Neutrophil (primary cell): ENCODE results near the gene ACVR2B.
A peak's percentile ranks its signal among the peaks of the same experiment; 100 is the strongest.

Experiments used
- H3K27ac ChIP-seq: fragments of 200-600 bp; sonication (generic); 2 replicates; pipeline ENCODE4 v1.5.1; 2016; ENCODE audit warnings: mild to moderate bottlenecking, moderate library complexity
- H3K27me3 ChIP-seq: fragments of 200-600 bp; sonication (generic); 2 replicates; pipeline ENCODE4 v1.6.0; 2016; ENCODE audit warnings: mild to moderate bottlenecking
- H3K36me3 ChIP-seq: fragments of 200-600 bp; sonication (generic); 2 replicates; pipeline ENCODE4 v1.5.1; 2017
- H3K4me1 ChIP-seq, 2 experiments: fragments of 200-600 bp in 1 of 2; sonication (generic) in 1 of 2; 1 replicate in 1 of 2; 2 replicates in 1 of 2; pipeline versions ENCODE4 v1.5.1 to v1.6.1; 2013 to 2016; ENCODE audit warnings: low read depth in 1 of 2, low read length in 1 of 2, mild to moderate bottlenecking in 1 of 2, moderate library complexity in 1 of 2; ENCODE audit not compliant: control insufficient read depth in 1 of 2, insufficient read depth in 1 of 2
- H3K4me3 ChIP-seq, 2 experiments: fragments of 200-600 bp in 1 of 2; sonication (generic) in 1 of 2; 1 replicate in 1 of 2; 2 replicates in 1 of 2; pipeline ENCODE4 v1.5.1; 2013 to 2016; ENCODE audit warnings: low read depth in 1 of 2, low read length in 1 of 2, mild to moderate bottlenecking in 1 of 2, moderate library complexity in 1 of 2
- H3K9me3 ChIP-seq: fragments of 200-600 bp; sonication (generic); 2 replicates; pipeline ENCODE4 v1.5.1; 2016
- TF ChIP-seq, protein P1 (sequence below): fragments of 200-600 bp; sonication (generic); IDR thresholded peaks from 2 replicates; pipeline ENCODE4 v1.5.1; 2016; ENCODE audit warnings: antibody characterized with exemption

Gene ACVR2B

DNA sequence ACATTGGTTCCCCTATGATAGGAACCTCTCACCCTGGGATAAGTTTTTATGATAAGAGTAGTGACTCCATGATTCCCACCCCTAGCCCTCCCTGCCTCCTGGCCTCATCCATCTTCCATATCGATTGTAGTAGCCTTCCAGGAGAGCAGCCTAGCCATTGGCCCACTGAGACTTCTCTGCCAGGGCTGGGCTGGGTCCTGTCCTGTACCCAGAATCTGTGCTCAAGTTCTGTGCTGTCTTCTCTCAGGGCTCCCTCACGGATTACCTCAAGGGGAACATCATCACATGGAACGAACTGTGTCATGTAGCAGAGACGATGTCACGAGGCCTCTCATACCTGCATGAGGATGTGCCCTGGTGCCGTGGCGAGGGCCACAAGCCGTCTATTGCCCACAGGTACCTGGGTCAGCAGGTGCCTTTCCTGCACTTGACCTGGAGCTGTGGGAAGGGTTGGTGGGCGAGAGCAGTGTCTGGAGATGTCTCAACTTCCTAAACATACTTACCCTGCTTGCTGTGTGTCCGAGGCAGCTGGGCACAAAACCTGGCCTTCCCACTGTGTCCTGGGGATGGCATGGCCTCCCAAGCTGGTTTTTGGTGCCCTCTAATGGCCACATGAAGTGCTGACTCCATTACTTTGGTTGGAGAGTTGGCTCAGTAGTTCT lies 25.9 kb downstream of the ACVR2B start:
- no peaks in the 10 kb centered on the region for H3K9me3 ChIP-seq
- TF ChIP-seq, protein P1, sequence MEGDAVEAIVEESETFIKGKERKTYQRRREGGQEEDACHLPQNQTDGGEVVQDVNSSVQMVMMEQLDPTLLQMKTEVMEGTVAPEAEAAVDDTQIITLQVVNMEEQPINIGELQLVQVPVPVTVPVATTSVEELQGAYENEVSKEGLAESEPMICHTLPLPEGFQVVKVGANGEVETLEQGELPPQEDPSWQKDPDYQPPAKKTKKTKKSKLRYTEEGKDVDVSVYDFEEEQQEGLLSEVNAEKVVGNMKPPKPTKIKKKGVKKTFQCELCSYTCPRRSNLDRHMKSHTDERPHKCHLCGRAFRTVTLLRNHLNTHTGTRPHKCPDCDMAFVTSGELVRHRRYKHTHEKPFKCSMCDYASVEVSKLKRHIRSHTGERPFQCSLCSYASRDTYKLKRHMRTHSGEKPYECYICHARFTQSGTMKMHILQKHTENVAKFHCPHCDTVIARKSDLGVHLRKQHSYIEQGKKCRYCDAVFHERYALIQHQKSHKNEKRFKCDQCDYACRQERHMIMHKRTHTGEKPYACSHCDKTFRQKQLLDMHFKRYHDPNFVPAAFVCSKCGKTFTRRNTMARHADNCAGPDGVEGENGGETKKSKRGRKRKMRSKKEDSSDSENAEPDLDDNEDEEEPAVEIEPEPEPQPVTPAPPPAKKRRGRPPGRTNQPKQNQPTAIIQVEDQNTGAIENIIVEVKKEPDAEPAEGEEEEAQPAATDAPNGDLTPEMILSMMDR, result no peak
- H3K36me3 ChIP-seq, result no peaks in the 10 kb centered on the region

GRCh38 chr3:38480093-38480445 lies 26.4 kb downstream of the ACVR2B start:
- no peaks in the 10 kb centered on the region for H3K36me3 ChIP-seq
- TF ChIP-seq, protein P1, result peak; percentile 44
- H3K4me1 ChIP-seq, result peaks cover 8% of the 10 kb centered on the region in 2 experiments
- no peaks in the 10 kb centered on the region for H3K9me3 ChIP-seq
- H3K4me3 ChIP-seq, result no peak overlapping the region
- no peak overlapping the region for H3K27ac ChIP-seq
- H3K27me3 ChIP-seq, result no peaks in the 10 kb centered on the region

More for the DNA sequence above, 25.9 kb downstream of the ACVR2B start:
- no peak overlapping the region for H3K27ac ChIP-seq
- peaks cover 8% of the 10 kb centered on the region in 2 experiments for H3K4me1 ChIP-seq
- H3K4me3 ChIP-seq, result no peak overlapping the region
- H3K27me3 ChIP-seq, result no peaks in the 10 kb centered on the region

DNA sequence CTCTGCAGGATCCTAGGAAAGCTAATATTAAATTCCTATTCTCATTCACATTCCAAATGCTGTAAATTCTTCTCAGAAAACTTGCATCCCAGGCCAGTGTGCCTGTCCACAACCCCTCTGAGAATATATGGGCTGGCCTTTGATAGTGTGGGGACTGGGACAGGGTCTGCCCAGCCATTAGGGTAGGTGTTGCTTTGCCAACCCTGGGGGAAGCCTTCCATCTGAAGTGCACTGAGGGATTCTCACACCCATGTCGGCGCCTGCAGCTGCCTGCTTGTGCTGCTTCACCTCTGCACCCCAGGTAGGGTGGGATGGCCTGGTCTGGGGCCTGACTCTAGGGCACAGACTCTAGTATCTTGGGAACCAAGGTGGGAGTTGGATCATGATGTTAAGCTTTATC lies 27.2 kb downstream of the ACVR2B start:
- Histone ChIP-seq H3K36me3 (no peaks in the 10 kb centered on the region), H3K27me3 (no peaks in the 10 kb centered on the region), H3K27ac (no peak overlapping the region), H3K9me3 (no peaks in the 10 kb centered on the region), H3K4me1 (peaks cover 8% of the 10 kb centered on the region in 2 experiments), H3K4me3 (no peak overlapping the region)
- TF ChIP-seq, protein P1, result no peak

- no peak overlapping the region for H3K4me3 ChIP-seq
- H3K27ac ChIP-seq, result no peak overlapping the region
- H3K9me3 ChIP-seq, result no peaks in the 10 kb centered on the region
- TF ChIP-seq, protein P1, result no peak
- no peaks in the 10 kb centered on the region for H3K27me3 ChIP-seq
- H3K36me3 ChIP-seq, result no peaks in the 10 kb centered on the region
- peaks cover 8% of the 10 kb centered on the region in 2 experiments for H3K4me1 ChIP-seq
Observed at GRCh38 chr3:38482951-38483350, 29.3 kb downstream of the ACVR2B start.

DNA sequence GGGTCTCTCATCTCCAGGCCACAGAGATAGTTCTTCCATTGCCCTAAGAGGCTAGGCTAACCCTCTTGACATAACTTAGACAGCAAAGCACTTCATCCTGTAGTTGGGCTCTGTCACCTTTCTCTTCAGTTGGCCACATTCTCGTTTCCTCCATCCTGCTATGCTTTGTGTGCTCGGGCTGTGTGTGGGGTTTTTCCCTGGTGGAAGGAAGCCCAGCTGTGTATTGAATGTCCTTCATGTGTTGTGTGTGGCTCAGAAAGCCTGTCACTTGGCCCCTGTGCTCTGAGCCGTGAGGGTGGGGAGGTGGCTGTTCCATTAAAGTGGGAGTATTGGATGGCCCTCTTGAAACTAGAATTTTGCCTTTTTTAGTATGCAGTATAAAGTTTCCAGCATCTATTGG lies 33.6 kb downstream of the ACVR2B start:
- TF ChIP-seq, protein P1, result no peak
- no peaks in the 10 kb centered on the region for H3K27me3 ChIP-seq
- H3K4me3 ChIP-seq, result no peak overlapping the region
- H3K36me3 ChIP-seq, result no peaks in the 10 kb centered on the region
- H3K4me1 ChIP-seq, result peaks cover 8% of the 10 kb centered on the region in 2 experiments
- H3K27ac ChIP-seq, result no peak overlapping the region
- H3K9me3 ChIP-seq, result no peaks in the 10 kb centered on the region
